Astrocyte of the spinal cord (primary cell): ENCODE measurements around the gene SPTLC3.

Experiments used
- DNase-seq: peaks from one replicate; pipeline ENCODE4 v3.0.0; 2011; ENCODE audit warnings: low read depth, low spot score
- H3K4me3 ChIP-seq: 2 replicates; pipeline ENCODE4 v1.5.1; 2011; ENCODE audit warnings: low read depth, mild to moderate bottlenecking, low read length, moderate library complexity
- CTCF ChIP-seq: IDR thresholded peaks from 2 replicates; pipeline ENCODE4 v1.5.1; 2012; ENCODE audit warnings: low read depth, mild to moderate bottlenecking, low read length, inconsistent platforms
- in situ Hi-C: cut with HindIII; loops from 2 replicates; pipeline ENCODE4 v1.10.0; 2017; ENCODE audit warnings: low sequenced_read_pairs

SPTLC3 gene

GRCh38 chr20:13099676-13100075 is 90.9 kb downstream of the SPTLC3 start:
- DNase-seq, result no peak
- in situ Hi-C loops, result no loop called here
- no peak overlapping the region for H3K4me3 ChIP-seq
- TF ChIP-seq CTCF, result no peak

DNA sequence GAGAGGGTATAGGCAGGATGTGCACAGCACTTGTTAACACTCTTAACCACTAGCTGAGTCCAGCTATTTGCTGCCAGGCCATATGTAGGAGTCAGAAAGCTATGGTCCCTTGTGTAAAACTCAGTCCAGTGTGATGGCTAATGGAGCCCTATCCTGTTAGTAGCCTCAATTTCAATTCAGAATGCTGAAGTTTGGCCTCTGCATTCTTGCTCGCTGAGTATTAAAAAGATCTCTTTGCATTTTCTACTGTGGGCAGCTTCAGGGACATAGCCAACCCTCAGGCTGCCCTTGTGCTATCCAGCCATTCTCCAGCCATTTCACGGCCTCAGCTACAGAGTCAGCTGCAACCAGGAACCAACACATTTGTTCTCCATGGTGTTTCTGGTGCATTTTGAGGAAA is 92.5 kb downstream of the SPTLC3 start:
- TF ChIP-seq CTCF, result no peak
- no peak overlapping the region for H3K4me3 ChIP-seq
- in situ Hi-C loops, result no loop called here
- DNase-seq, result peak; percentile 39

DNA sequence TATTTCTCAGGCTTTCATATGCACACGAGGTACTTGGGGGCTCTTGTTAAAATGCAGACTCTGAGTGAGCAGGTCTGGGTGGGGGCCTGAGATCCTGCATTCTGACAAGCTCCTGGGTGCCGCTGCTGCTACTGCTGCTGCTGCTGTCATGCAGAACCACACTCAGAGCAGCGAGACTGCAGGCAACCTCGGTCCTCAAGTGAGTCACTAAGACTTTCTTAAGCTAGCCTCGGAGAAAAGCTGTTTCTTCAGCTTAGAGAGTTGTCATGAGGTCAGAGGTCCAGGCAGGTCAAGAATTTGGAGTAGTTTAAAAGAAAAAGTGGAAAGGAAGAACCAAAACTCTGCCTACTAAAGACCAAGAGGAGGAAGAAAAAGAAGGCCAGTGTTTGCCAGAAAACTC is 92.9 kb downstream of the SPTLC3 start:
- TF ChIP-seq CTCF, result no peak
- in situ Hi-C loops, result no loop called here
- H3K4me3 ChIP-seq, result no peak overlapping the region
- peak; percentile 33 for DNase-seq

- in situ Hi-C loops, result no loop called here
- DNase-seq, result no peak
- no peak overlapping the region for H3K4me3 ChIP-seq
- no peak for TF ChIP-seq CTCF
These were observed 93.5 kb downstream of the SPTLC3 start for GRCh38 chr20:13102237-13102636.

DNA sequence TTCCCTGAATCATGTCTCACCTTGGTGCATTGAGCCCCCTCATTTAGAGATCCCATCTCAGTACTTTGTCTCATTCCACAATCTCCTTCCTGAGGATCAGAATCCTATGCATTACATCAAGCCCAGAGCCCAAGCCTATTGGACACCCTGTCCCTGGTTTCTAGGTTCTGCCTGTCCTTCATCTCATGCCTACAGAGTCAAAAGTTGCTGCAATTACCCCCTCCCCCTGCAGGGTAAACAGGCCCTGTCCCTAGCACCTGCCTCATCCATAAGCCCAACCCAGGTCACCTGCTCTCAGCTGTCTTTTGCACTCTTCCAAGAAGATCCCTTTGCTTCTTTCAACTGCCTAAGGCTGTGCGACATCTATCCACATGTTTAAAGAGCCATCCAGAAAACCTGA is 93.9 kb downstream of the SPTLC3 start:
- no peak for TF ChIP-seq CTCF

DNA sequence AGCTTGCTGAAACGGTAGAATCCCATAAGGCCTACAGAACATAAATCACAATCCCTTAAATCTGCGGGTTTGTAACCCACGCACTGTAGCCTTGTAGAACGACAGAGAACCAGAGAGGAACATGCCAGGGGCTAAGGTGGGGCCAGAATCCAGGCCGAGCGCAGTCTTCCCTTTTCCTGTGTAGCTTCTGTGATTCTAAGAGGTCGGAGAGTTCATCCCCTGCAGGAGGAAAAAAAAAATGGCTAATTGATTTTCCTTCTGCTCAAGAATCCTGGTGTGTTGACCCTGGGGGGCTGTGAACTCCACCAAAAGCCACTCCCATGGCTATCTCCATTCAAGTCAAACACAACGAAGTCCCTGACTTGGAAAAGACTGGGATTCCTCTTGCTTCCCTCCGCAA is 96.3 kb downstream of the SPTLC3 start:
- TF ChIP-seq CTCF, result no peak
- no peak overlapping the region for H3K4me3 ChIP-seq
- DNase-seq, result no peak
- in situ Hi-C loops, result no loop called here

More for the DNA sequence above, 93.9 kb downstream of the SPTLC3 start:
- no peak for DNase-seq
- in situ Hi-C loops, result no loop called here
- no peak overlapping the region for H3K4me3 ChIP-seq

DNA sequence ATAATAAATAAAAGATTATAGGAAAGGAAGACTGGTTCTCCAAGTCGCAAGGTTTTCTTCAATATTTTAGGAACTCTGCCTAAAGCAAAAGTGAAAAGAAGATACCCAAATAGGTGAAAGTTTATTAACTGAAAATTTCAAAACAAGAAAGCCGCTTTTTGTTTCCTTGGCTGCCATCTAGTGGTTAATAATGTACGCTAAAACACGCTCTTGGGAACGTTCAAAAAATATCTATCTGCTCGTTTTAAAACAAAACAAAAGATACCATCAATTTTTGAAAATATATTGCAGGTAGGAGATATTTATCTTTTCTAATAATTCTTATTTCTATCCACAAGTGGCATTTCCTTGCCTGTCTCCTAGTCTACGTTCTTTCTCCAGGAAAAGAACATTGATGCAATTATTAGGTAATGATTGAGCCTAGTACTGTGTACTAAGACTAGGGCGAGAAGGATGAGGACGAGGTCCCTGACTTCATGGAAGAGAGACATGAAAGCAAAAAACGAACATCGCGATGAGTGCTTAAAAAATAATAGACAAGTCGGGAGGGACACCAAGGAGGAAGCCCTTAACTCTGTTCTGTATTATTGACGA is 97.2 kb downstream of the SPTLC3 start:
- in situ Hi-C loops, result no loop called here
- DNase-seq, result peak; percentile 54
- TF ChIP-seq CTCF, result peak; percentile 57
- H3K4me3 ChIP-seq, result no peak overlapping the region
